Common myeloid progenitor, CD34-positive (primary cell): ENCODE data around the gene MAG.

Experiments used
- CTCF ChIA-PET: fragments of 350-600 bp; sonication (Branson Sonifier 250); formaldehyde crosslinking; loops from one replicate; lab custom pipeline; 2021; ENCODE audit warnings: antibody characterized with exemption; lab: Charles Lee
- POLR2A ChIA-PET: fragments of 350-600 bp; sonication (Branson Sonifier 250); formaldehyde crosslinking; loops from one replicate; lab custom pipeline; 2021; ENCODE audit warnings: antibody characterized with exemption; lab: Charles Lee
- DNase-seq, 3 donors: peaks; one replicate each; pipeline versions ENCODE4 v3.0.0 to v3.0.0-alpha.2; 2013
- H3K27ac ChIP-seq, 2 experiments: 1 replicate in 1 of 2; 2 replicates in 1 of 2; pipeline ENCODE4 v1.7.0; 2013; ENCODE audit warnings: inconsistent platforms in 2 of 2, low read length in 2 of 2, mild to moderate bottlenecking in 2 of 2, low read depth in 1 of 2, moderate library complexity in 1 of 2; ENCODE audit not compliant: severe bottlenecking in 2 of 2, insufficient read depth in 1 of 2, poor library complexity in 1 of 2
- H3K27me3 ChIP-seq, 5 experiments: replicated peaks in 2 of 5; 1 replicate in 3 of 5; 2 replicates in 2 of 5; pipeline versions ENCODE4 v1.6.1 to v1.7.0; 2013; ENCODE audit warnings: low read length in 4 of 5, mild to moderate bottlenecking in 2 of 5, moderate library complexity in 2 of 5, inconsistent platforms in 1 of 5; ENCODE audit not compliant: insufficient read depth in 5 of 5, control insufficient read depth in 4 of 5
- H3K36me3 ChIP-seq, 4 experiments: 1 replicate in 2 of 4; 2 replicates in 2 of 4; pipeline versions ENCODE4 v1.6.1 to v1.7.0; 2013; ENCODE audit warnings: low read length in 3 of 4, control low read depth in 1 of 4, mild to moderate bottlenecking in 1 of 4; ENCODE audit not compliant: control insufficient read depth in 4 of 4, insufficient read depth in 4 of 4
- H3K4me1 ChIP-seq, 4 experiments: 1 replicate in 3 of 4; 2 replicates in 1 of 4; pipeline versions ENCODE4 v1.6.1 to v1.7.1; 2013; ENCODE audit warnings: low read length in 3 of 4, mild to moderate bottlenecking in 3 of 4, control low read depth in 1 of 4, inconsistent platforms in 1 of 4, moderate library complexity in 1 of 4; ENCODE audit not compliant: control insufficient read depth in 4 of 4, insufficient read depth in 4 of 4; ENCODE audit errors: control extremely low read depth in 1 of 4
- H3K4me3 ChIP-seq, 7 experiments: 1 replicate in 4 of 7; 2 replicates in 3 of 7; pipeline versions ENCODE4 v1.5.1 to v1.7.0; 2013; ENCODE audit warnings: mild to moderate bottlenecking in 7 of 7, low read length in 6 of 7, moderate library complexity in 6 of 7, inconsistent platforms in 2 of 7, low read depth in 2 of 7, control low read depth in 1 of 7; ENCODE audit not compliant: insufficient read depth in 4 of 7, control insufficient read depth in 1 of 7; ENCODE audit errors: extremely low read depth in 1 of 7
- H3K9me3 ChIP-seq, 5 experiments: 1 replicate in 4 of 5; 2 replicates in 1 of 5; pipeline versions ENCODE4 v1.6.1 to v1.7.1; 2013; ENCODE audit warnings: low read length in 4 of 5, mild to moderate bottlenecking in 2 of 5, inconsistent platforms in 1 of 5, low read depth in 1 of 5, moderate library complexity in 1 of 5; ENCODE audit not compliant: control insufficient read depth in 4 of 5, insufficient read depth in 2 of 5; ENCODE audit errors: control extremely low read depth in 1 of 5
- WGBS: methylation state at CpG from one replicate; pipeline ENCODE4 v1.1.5; 2013; ENCODE audit not compliant: insufficient coverage; 5-methylcytosine and 5-hydroxymethylcytosine counted together

Gene MAG

GRCh38 chr19:35334144-35334753, 42.3 kb downstream of the MAG start:
- 100% methylated on average over 8 of the region's 10 CpGs for WGBS

DNA sequence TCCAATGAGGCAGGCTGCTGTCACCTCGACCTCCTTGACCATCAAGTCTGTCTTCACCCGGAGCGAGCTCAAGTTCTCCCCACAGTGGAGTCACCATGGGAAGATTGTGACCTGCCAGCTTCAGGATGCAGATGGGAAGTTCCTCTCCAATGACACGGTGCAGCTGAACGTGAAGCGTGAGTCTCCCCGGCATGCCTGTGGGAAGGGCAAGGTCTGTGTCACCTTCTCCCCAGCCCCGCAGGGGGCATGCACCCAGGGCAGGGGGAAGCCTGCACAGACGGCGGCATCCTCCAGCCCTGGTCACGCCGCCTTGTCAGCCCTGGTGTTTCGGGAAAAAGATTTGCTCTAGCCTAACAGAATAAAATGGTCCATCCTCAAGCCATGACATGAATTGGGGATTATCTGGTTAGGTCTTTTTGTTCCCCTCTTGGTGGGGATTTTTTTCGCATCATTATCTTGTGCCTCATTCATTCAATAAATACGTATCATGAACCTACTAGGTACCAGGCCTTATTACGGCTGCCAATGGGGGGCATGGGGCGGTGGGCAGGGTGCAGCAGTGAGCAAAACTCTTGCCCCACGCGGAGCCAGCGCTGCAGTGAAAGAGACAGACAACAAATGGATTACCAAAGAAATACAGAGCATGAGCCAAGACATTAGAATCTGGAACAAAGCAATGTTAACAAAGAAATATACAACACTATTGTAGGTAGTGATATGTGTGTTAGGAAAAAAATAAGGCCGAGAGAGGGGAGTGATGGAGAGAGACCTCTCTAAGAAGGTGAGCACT, 44.4 kb downstream of the MAG start:
- ChIA-PET CTCF (interaction anchor here (1.8 kb wide), 1 partner anchor 8 kb away, joined by 7 read pairs; the partner anchor contains the start of gene CD22), POLR2A (no interaction called here)
- H3K9me3 ChIP-seq: no peaks in the 10 kb centered on the region
- no peak for DNase-seq
- WGBS: 93% methylated on average over 18 of the region's 21 CpGs
- H3K27me3 ChIP-seq: no peaks in the 10 kb centered on the region
- H3K4me1 ChIP-seq: peaks cover 0 to 13% (median 11%) of the 10 kb centered on the region in 4 experiments
- H3K27ac ChIP-seq: no peak overlapping the region
- peaks cover 0 to 2% (median 0%) of the 10 kb centered on the region in 4 experiments for H3K36me3 ChIP-seq
- H3K4me3 ChIP-seq: no peak overlapping the region

More at GRCh38 chr19:35334144-35334753, 42.3 kb downstream of the MAG start:
- DNase-seq: no peak
- Histone ChIP-seq H3K27ac (no peak overlapping the region), H3K9me3 (no peaks in the 10 kb centered on the region), H3K4me3 (no peak overlapping the region), H3K4me1 (peaks cover 0 to 20% (median 17%) of the 10 kb centered on the region in 4 experiments), H3K36me3 (peaks cover 0 to 2% (median 0%) of the 10 kb centered on the region in 4 experiments), H3K27me3 (no peaks in the 10 kb centered on the region)
- ChIA-PET CTCF (interaction anchor here (0.6 to 3.1 kb wide), 9 partner anchors 12 to 135 kb away, joined by 3 to 9 read pairs (median 3); partner anchors contain the start of genes FFAR1 and FFAR3), POLR2A (interaction anchor here (0.7 kb wide), 1 partner anchor 12 kb away, joined by 3 read pairs; no protein-coding TSS in a partner anchor)

DNA sequence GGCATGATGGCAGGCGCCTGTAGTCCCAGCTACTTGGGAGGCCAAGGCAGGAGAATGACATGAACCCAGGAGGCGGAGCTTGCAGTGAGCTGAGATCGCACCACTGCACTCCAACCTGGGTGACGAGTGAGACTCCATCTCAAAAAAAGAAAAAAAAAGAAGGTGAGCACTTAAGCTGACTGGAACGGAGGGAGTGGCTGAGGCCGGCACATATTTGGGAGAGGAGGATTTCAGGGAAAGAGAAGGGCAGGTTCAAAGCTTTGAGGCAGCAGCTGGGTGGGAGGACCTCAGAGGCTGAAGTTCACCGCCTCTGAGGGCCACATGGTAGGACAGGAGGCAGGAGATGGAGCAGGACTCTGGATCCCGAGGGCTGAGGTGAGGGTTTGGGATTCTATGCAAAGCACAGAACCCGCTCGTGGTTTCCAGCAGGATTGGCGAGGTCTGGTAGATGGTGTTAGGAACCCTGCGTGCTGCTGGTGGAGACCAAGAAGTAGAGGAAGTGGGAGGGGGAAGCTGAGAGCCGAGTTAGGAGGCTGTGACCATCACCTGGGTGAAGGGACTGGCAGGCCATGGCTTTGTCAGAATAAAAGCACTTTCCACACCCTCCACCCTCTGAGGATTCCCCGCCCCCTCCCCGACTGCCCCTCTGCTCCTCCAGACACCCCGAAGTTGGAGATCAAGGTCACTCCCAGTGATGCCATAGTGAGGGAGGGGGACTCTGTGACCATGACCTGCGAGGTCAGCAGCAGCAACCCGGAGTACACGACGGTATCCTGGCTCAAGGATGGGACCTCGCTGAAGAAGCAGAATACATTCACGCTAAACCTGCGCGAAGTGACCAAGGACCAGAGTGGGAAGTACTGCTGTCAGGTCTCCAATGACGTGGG, 45.4 kb downstream of the MAG start:
- no peak overlapping the region for H3K4me3 ChIP-seq
- ChIA-PET CTCF (interaction anchor here (0.7 to 1.8 kb wide), 2 partner anchors 9 to 173 kb away, joined by 3 to 7 read pairs; partner anchors contain the start of gene CD22), POLR2A (interaction anchor here (0.7 kb wide), 1 partner anchor 8 kb away, joined by 3 read pairs; no protein-coding TSS in a partner anchor)
- no peaks in the 10 kb centered on the region for H3K9me3 ChIP-seq
- no peaks in the 10 kb centered on the region for H3K27me3 ChIP-seq
- H3K27ac ChIP-seq: no peak overlapping the region
- WGBS: 95% methylated on average over 17 of the region's 25 CpGs
- peaks cover 0 to 13% (median 11%) of the 10 kb centered on the region in 4 experiments for H3K4me1 ChIP-seq
- no peak for DNase-seq
- peaks cover 0 to 2% (median 0%) of the 10 kb centered on the region in 4 experiments for H3K36me3 ChIP-seq

GRCh38 chr19:35337984-35338296, 46.0 kb downstream of the MAG start:
- Histone ChIP-seq H3K4me3 (no peak overlapping the region), H3K4me1 (peaks cover 0 to 10% (median 6%) of the 10 kb centered on the region in 4 experiments), H3K27ac (no peak overlapping the region), H3K9me3 (no peaks in the 10 kb centered on the region), H3K36me3 (peaks cover 0 to 2% (median 0%) of the 10 kb centered on the region in 4 experiments), H3K27me3 (no peaks in the 10 kb centered on the region)
- WGBS: 97% methylated on average over 12 of the region's 13 CpGs
- ChIA-PET CTCF (interaction anchor here (1.8 kb wide), 1 partner anchor 10 kb away, joined by 7 read pairs; the partner anchor contains the start of gene CD22), POLR2A (interaction anchor here (0.7 kb wide), 1 partner anchor 7 kb away, joined by 3 read pairs; no protein-coding TSS in a partner anchor)
- DNase-seq: no peak

- DNase-seq: no peak
- Histone ChIP-seq H3K36me3 (peaks cover 0 to 2% (median 0%) of the 10 kb centered on the region in 4 experiments), H3K4me3 (no peak overlapping the region), H3K27ac (no peak overlapping the region), H3K4me1 (peaks cover 0 to 8% (median 5%) of the 10 kb centered on the region in 4 experiments), H3K27me3 (no peaks in the 10 kb centered on the region), H3K9me3 (no peaks in the 10 kb centered on the region)
- ChIA-PET POLR2A (no interaction called here), CTCF (interaction anchor here (1.5 kb wide), 1 partner anchor 12 kb away, joined by 4 read pairs; no protein-coding TSS in a partner anchor)
- 99% methylated on average over 8 of the region's 11 CpGs for WGBS
Observed at GRCh38 chr19:35340431-35340830, 48.5 kb downstream of the MAG start.

GRCh38 chr19:35341006-35341405, 49.0 kb downstream of the MAG start:
- no peak overlapping the region for H3K4me3 ChIP-seq
- ChIA-PET CTCF (interaction anchor here (1.5 kb wide), 1 partner anchor 12 kb away, joined by 4 read pairs; no protein-coding TSS in a partner anchor), POLR2A (no interaction called here)
- peaks cover 0 to 13% (median 11%) of the 10 kb centered on the region in 4 experiments for H3K4me1 ChIP-seq
- H3K27ac ChIP-seq: no peak overlapping the region
- no peak for DNase-seq
- H3K9me3 ChIP-seq: no peaks in the 10 kb centered on the region
- H3K27me3 ChIP-seq: no peaks in the 10 kb centered on the region
- H3K36me3 ChIP-seq: peaks cover 0 to 2% (median 0%) of the 10 kb centered on the region in 4 experiments
- WGBS: 90% methylated on average over 13 of the region's 16 CpGs
